Stimulated activated CD4-positive, alpha-beta T cell treated with anti-CD3 and anti-CD28 coated beads, Interleukin-2, amount 100 ng/mL, for 4 hours (primary cell): Measurements from ENCODE around the gene FAM25A.
"Not testable (repeated sequence)": the region's sequence is repeated elsewhere in the genome, so short reads cannot be mapped to it uniquely, and the experiment has no call there.

Source experiments
- DNase-seq: peaks from one replicate; pipeline ENCODE4 v3.0.0-alpha.2; 2020; ENCODE audit warnings: low read depth

Gene FAM25A

DNA sequence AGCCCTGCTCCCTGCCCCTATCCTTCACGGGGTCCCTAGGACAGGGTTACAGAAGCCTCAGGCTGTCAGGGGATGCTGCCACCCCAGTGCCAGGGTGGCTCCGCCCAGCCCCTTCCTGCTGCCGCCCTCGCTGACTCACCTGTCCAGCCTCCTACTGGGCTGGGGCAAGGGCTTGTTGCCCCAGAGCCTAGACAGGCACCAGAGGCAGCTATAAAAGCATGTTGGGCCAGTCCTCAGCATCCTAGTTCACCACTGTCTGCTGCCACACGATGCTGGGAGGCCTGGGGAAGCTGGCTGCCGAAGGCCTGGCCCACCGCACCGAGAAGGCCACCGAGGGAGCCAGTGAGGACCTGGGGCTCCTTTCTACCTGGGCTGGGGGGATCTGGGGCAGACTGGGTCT lies at the start of gene FAM25A:
TSS of gene FAM25A (plus strand) at position 239 of the 400 bp plus-strand sequence. CDS start at position 270, 31 bp downstream.
- not testable (repeated sequence) for DNase-seq

DNA sequence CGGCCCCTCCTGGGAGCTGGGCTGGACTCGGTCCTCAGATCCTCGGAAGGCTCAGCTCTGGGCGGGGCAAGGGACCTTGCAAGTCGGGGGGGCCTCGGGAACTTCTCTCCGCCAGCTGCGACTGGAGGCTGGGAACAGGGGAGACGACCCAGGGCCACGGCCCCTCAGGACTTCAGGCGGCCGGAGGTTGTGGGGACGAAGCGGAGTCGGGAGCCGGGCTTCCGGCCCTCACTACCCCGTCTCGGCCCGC lies 49.2 kb upstream of the FAM25A start:
- DNase-seq: no peak

GRCh38 chr10:86971232-86971991 lies 48.7 kb upstream of the FAM25A start:
- DNase-seq: peak; percentile 85

DNA sequence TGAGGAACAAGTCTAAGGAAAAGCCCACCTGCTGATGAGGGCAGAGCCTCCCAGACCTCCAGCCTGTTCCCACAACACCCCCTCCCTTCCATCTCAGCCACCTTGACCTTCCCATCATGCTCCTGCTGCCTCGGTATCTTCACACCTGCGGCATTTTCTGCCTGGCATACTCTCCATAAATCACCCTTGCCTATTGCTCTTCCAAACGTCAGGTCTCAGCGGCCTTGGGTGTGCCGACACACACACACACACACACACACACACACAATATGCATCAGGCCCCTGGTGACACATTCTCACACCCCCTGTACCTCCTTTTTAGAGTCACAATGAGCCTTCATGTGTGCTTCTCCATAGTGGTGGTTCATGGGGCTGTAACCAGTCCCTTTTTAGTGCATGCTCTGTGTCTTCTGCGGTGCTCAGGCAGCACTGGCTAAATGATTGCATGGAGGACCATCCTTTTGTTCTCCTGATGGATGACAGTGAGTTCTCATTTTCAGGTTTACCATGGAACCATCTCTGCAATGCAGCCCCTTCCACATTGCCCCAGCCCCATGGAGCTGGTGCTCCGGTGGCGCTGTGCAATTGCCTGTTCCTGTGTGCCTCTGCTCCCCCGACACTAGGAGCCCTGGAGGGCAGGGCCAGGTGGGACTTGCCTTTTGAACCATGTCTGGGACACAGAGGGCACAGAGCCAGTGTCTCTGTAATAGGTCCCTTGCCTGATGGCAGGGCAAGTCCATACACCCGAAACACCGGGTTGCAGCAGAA lies 47.3 kb upstream of the FAM25A start:
- no peak for DNase-seq

DNA sequence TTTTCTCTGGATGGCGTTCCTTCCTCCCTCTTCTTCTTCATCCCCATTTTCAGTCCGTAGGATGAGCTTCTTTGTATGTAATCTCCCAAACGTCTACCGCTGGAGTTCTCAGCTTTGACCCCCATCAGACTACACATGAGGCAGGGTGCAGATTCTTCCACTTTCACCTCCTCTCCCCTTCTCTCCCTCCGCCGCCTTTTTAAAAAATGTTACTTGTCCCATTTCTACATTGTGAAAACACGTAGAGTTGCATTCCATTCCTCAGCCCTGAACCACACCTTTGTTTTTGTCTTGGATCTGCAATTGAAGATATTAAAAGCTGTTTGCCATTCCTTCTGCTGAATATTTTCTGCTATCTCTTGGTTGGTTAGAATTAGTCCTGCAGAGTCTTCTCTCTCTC lies 45.6 kb upstream of the FAM25A start:
- no peak for DNase-seq

GRCh38 chr10:86976362-86977056 lies 43.6 kb upstream of the FAM25A start:
- DNase-seq: no peak

DNA sequence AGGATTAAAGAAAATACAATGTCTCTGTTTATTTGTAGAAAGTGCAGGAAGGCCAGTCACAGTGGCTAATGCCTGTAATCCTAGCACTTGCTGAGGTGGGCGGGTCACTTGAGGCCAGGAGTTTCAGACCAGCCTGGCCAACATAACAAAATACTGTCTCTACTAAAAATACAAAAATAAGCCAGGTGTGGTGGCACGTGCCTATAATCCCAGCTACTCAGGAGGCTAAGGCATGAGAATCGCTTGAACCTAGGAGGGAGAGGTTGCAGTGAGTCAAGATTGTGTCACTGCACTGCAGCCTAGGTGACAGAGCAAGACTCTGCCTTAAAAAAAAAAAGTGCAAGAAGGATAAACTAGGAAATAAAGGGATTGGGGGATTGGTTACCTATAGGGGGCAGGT lies 41.6 kb upstream of the FAM25A start:
- DNase-seq: not testable (repeated sequence)

DNA sequence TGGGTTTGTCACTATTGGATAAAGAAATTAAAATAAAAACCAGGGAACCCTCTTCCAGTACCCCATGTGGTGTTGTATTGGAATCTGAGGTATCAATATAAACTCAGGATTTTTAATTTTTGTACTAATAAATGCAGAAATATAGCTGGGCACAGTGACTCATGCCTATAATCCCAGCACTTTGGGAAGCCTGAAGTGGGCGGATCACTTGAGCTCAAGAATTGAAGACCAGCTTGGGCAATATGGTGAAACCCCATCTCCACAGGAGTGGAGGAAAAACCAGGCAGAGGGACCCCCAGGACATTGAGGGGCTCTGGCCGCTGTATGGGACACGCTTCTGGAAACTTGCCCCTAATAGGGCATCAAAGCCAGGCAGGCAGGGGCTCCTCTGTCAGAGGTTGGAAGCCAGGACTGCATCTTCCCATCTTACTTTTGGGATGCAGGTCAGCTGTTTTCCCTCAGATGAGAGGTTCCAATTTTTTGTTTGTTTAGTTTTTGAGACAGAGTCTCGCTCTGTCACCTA lies 40.7 kb upstream of the FAM25A start:
- DNase-seq: no peak

- DNase-seq: no peak
These were observed 40.1 kb upstream of the FAM25A start for GRCh38 chr10:86979977-86980448.

DNA sequence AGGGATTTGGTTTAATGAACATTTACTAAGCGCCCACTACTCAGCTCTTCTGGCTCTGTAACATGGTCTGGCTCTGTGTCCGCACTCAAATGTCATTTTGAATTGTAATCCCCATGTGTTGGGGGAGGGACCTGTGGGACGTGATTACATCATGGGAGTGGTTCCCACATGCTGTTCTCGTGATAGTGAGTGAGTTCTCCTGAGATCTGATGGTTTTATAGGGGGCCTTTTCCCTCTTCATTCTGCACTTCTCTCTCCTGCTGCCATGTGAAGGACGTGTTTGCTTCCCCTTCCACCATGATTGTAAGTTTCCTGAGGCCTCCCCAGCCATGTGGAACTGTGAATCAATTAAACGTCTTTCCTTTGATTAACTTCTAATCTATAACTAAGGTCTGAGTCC lies 39.1 kb upstream of the FAM25A start:
- DNase-seq: not testable (repeated sequence)

- no peak for DNase-seq
These were observed 38.4 kb upstream of the FAM25A start for GRCh38 chr10:86981716-86982115.

GRCh38 chr10:86984498-86984897 lies 35.6 kb upstream of the FAM25A start:
- DNase-seq: not testable (repeated sequence)

DNA sequence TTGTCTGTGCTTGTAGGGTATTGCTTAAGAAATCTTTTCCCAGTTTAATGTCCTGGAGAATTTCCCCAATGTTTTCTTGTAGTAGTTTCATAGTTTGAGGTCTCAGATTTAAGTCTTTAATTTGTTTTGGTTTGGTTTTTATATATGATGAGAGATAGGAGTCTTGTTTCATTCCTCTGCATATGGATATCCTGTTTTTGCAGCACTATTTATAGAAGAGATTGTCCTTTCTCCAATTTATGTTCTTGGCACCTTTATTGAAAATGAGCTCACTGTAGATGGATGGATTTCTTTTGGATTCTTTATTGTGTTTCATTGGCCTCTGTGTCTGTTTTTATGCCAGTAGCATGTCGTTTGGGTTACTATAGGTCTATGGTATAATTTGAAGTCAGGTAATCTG lies 31.6 kb upstream of the FAM25A start:
- DNase-seq: no peak

- not testable (repeated sequence) for DNase-seq
These were observed 28.7 kb upstream of the FAM25A start for GRCh38 chr10:86991362-86991761.

DNA sequence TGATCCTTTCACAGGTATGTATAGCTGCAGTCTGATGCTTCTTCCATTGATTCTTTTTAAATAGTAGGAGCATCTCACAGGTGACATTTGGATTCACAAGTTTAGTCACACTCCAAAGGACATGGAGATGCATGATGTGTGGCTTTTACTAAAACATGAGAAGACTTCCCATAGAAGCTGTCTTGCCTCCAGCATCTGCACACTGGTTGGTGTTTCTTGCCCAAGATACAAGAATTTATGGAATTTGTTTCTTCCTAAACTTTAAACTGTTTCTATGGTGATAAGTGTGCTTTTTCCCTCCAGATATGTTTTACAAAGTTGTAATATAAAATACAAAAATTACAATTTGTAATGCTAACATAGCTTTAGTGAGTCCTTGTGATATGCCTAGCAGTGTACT lies 27.6 kb upstream of the FAM25A start:
- no peak for DNase-seq

DNA sequence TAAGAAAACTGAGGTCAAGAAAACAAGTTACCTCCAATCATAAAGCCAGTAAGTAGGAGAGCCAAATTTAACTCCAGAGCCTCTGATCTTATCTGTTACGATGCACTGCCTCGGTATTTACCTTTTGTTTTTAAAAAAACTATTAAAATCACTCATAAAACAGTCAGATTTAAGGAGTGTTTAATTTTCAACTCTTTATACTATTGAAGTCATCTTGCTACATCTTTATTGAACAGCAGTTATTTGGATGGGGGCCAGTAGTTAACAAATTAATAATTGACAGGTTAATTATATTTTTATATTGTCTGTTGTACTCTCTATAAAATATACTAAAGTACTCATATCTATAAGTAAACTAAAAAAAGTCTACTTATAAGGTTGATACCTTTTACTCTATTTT lies 27.2 kb upstream of the FAM25A start:
- DNase-seq: no peak

GRCh38 chr10:86999802-87000403 lies 20.2 kb upstream of the FAM25A start:
- DNase-seq: not testable (repeated sequence)

DNA sequence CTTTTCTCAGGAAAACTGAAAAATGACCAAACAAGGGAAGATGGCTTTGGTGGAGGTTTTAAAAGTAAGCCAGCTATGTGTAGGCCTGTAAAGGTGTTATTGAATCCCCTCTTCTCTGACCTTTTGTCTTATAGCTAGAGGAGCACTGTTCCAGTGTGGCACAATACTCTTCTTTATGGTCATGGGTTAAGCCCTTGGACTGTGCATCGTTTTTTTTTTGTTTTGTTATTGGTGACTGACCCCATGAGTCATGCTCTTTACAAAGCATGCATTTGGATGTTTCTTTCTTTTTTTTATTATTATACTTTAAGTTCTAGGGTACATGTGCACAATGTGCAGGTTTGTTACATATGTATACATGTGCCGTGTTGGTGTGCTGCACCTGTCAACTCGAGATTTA lies 19.6 kb upstream of the FAM25A start:
- no peak for DNase-seq

GRCh38 chr10:87007124-87007523 lies 13.0 kb upstream of the FAM25A start:
- not testable (repeated sequence) for DNase-seq

DNA sequence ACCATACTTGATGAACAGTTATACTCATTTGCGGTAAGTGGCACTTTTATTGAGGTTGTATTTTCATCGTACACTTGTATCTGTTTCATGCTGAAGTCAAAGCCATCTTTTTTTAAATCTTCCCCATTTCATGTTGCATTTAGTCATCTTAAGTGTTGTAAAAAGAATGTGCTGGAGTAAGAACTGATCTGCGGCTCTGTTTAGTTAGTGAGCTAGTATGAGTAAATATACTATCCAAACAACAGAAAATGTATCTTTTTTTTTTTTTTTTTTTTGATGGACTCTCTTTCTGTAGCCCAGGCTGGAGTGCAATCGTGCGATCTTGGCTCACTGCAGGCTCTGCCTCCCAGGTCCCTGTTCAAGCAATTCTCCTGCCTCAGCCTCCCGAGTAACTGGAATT lies 12.4 kb upstream of the FAM25A start:
- DNase-seq: not testable (repeated sequence)

DNA sequence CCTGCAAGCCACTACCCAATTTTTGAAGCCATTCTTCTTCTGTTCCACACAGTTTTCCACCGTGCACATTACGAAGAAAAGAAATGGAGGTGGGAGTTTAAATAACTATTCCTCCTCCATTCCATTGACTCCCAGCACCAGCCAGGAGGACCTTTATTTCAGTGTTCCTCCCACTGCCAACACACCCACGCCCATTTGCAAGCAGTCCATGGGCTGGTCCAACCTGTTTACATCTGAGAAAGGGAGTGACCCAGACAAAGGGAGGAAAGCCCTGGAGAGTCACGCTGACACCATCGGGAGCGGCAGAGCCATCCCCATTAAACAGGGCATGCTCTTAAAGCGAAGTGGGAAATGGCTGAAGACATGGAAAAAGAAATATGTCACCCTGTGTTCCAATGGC lies 11.8 kb upstream of the FAM25A start:
- DNase-seq: not testable (repeated sequence)

DNA sequence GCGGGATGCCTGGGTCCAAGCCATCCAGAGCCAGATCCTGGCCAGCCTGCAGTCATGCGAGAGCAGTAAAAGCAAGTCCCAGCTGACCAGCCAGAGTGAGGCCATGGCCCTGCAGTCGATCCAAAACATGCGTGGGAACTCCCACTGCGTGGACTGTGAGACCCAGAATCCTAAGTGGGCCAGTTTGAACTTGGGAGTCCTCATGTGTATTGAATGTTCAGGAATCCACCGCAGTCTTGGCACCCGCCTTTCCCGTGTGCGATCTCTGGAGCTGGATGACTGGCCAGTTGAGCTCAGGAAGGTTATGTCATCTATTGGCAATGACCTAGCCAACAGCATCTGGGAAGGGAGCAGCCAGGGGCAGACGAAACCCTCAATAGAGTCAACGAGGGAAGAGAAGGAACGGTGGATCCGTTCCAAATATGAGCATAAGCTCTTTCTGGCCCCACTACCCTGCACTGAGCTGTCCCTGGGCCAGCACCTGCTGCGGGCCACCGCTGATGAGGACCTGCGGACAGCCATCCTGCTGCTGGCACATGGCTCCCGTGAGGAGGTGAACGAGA lies 10.9 kb upstream of the FAM25A start:
- not testable (repeated sequence) for DNase-seq
